Breast epithelium (tissue), 3 donors: ENCODE results near the gene KIAA0825.

Source experiments
- POLR2A ChIP-seq: fragments of 450-650 bp; IDR thresholded peaks from one replicate; pipeline ENCODE4 v1.6.1; 2016; ENCODE audit warnings: antibody characterized with exemption, mild to moderate bottlenecking, moderate library complexity
- POLR2AphosphoS5 ChIP-seq, 3 donors: sonication (generic); formaldehyde crosslinking; IDR thresholded peaks; one replicate each; pipeline ENCODE4 v1.6.1; 2017; ENCODE audit warnings: antibody characterized with exemption in 3 of 3
- TF ChIP-seq, protein P1 (sequence below), 3 donors: fragments of 450-650 bp; IDR thresholded peaks; one replicate each; pipeline ENCODE4 v1.5.1; 2016 to 2017; ENCODE audit warnings: antibody characterized with exemption in 3 of 3, mild to moderate bottlenecking in 3 of 3, moderate library complexity in 3 of 3

DNA sequence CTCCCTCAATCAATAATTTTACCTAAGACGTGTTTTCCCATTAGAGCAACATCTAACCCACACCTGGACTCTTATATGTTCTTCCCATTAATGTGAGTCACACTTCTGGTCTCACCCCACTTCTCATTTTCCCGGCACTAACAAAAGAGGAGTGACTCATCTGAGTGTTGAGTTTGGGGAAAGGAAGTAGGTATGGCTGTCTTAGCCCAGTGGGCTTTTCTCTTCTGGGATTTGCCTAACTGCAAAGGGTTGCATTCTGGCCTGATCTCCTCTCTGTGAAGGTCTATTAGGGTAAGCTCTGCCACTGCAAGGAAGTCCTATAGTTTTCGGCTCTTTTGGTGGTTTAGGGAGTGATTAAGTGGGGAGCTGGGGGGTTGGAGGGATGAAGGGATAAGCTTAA, 195.6 kb downstream of the KIAA0825 start:
- TF ChIP-seq, protein P1, sequence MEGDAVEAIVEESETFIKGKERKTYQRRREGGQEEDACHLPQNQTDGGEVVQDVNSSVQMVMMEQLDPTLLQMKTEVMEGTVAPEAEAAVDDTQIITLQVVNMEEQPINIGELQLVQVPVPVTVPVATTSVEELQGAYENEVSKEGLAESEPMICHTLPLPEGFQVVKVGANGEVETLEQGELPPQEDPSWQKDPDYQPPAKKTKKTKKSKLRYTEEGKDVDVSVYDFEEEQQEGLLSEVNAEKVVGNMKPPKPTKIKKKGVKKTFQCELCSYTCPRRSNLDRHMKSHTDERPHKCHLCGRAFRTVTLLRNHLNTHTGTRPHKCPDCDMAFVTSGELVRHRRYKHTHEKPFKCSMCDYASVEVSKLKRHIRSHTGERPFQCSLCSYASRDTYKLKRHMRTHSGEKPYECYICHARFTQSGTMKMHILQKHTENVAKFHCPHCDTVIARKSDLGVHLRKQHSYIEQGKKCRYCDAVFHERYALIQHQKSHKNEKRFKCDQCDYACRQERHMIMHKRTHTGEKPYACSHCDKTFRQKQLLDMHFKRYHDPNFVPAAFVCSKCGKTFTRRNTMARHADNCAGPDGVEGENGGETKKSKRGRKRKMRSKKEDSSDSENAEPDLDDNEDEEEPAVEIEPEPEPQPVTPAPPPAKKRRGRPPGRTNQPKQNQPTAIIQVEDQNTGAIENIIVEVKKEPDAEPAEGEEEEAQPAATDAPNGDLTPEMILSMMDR (IDR thresholded peaks at IDR 0.05), result no peak
- TF ChIP-seq POLR2A (no peak), POLR2AphosphoS5 (IDR thresholded peaks at IDR 0.05) (no peak)
